Gastrocnemius medialis (tissue), 4 donors: ENCODE data around the gene SFI1. TPM values are rescaled to one million over a fixed set of nuclear protein-coding genes. Genes with fewer than 3 reads are reported as not detected.

Experiments
- ATAC-seq, 2 donors: fragments of 150-250 bp; one replicate each; pipeline ENCODE4 v1.9.1; 2016
- DNase-seq, 2 donors: peaks; one replicate each; pipeline ENCODE4 v3.0.0-alpha.2; 2019
- H3K27ac ChIP-seq, 4 donors: fragments of 200-600 bp; sonication (generic); 1 replicate in 1 of 4; 2 replicates in 3 of 4; pipeline ENCODE4 v1.5.1; 2016 to 2018; ENCODE audit warnings: mild to moderate bottlenecking in 2 of 4, moderate library complexity in 1 of 4
- H3K27me3 ChIP-seq, 3 donors: fragments of 200-600 bp; sonication (generic) in 2 of 3; 1 replicate in 1 of 3; 2 replicates in 2 of 3; pipeline versions ENCODE4 v1.5.1 to v1.6.0; 2016 to 2019; ENCODE audit warnings: mild to moderate bottlenecking in 1 of 3, moderate library complexity in 1 of 3
- H3K36me3 ChIP-seq, 2 donors: fragments of 200-600 bp; sonication (generic) in 1 of 2; one replicate each; pipeline ENCODE4 v1.5.1; 2017 to 2018
- H3K4me1 ChIP-seq, 2 donors: fragments of 200-600 bp; sonication (generic) in 1 of 2; one replicate each; pipeline ENCODE4 v1.5.1; 2016 to 2017; ENCODE audit warnings: mild to moderate bottlenecking in 2 of 2
- H3K4me3 ChIP-seq, 4 donors: fragments of 200-600 bp; sonication (generic) in 3 of 4; 1 replicate in 1 of 4; 2 replicates in 3 of 4; pipeline ENCODE4 v1.5.1; 2016 to 2019; ENCODE audit warnings: mild to moderate bottlenecking in 2 of 4
- H3K9me3 ChIP-seq, 3 donors: fragments of 200-600 bp; sonication (generic) in 2 of 3; 1 replicate in 1 of 3; 2 replicates in 2 of 3; pipeline ENCODE4 v1.5.1; 2016 to 2019
- POLR2A ChIP-seq, 2 donors: fragments of 450-650 bp; IDR thresholded peaks; one replicate each; pipeline ENCODE4 v1.6.1; 2017; ENCODE audit warnings: antibody characterized with exemption in 2 of 2, mild to moderate bottlenecking in 2 of 2, moderate library complexity in 2 of 2
- in situ Hi-C, 4 donors: fragments of 200-750 bp; cut with MboI; loops; one replicate each; pipeline versions ENCODE4 v1.15.0 to v1.8.0; 2017; ENCODE audit warnings: low sequenced_read_pairs in 4 of 4
- intact Hi-C: fragments of 100-400 bp; cut with DNase I; formaldehyde crosslinking; loops from one replicate; pipeline ENCODE4 v1.15.1; 2023; ENCODE audit warnings: low total_unique reads
- total RNA-seq, 4 donors: library from RNA; depleted of rRNA; stranded (reverse); fragments of >200 nt; gene quantifications; one replicate each; pipeline versions ENCODE4 v1.1.0 to v1.2.3, GENCODE V29; 2016
- TF ChIP-seq, protein P1 (sequence below), 5 experiments: fragments of 450-650 bp in 3 of 5; fragments of 200-600 bp in 2 of 5; sonication (generic) in 2 of 5; IDR thresholded peaks in 4 of 5; conservative IDR thresholded peaks in 1 of 5; 1 replicate in 4 of 5; 2 replicates in 1 of 5; pipeline ENCODE4 v1.5.1; 2016 to 2019; ENCODE audit warnings: antibody characterized with exemption in 5 of 5, mild to moderate bottlenecking in 3 of 5, moderate library complexity in 3 of 5

The SFI1 gene
- total RNA-seq, 4 donors from 2014 or later = 1.1 to 12.6 (median 2.7) TPM

DNA sequence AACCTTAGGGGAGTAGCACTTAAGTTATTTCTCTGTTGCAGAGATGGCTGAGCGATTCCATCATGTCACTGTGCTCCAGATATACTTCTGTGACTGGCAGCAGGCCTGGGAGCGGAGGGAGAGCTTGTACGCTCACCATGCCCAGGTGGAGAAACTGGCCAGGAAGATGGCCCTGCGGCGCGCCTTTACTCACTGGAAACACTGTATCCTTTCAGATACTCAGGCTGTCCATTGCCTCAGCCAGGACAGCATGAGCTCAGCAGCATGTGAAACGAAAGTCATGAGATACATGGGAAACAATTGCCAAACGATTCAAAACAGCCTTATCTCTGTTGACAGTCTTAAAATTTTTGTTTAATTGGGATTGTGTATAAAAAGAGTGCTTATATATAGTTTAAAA, 78.9 kb downstream of the SFI1 start:
- Histone ChIP-seq H3K27ac (no peak overlapping the region), H3K9me3 (no peaks in the 10 kb centered on the region), H3K27me3 (no peaks in the 10 kb centered on the region), H3K4me1 (no peaks in the 10 kb centered on the region), H3K36me3 (no peaks in the 10 kb centered on the region), H3K4me3 (no peak overlapping the region)
- ATAC-seq = no peak
- in situ Hi-C loops (no loop called here), intact Hi-C loops (no loop called here)
- TF ChIP-seq POLR2A (IDR thresholded peaks at IDR 0.05) = no peak
- TF ChIP-seq, protein P1, sequence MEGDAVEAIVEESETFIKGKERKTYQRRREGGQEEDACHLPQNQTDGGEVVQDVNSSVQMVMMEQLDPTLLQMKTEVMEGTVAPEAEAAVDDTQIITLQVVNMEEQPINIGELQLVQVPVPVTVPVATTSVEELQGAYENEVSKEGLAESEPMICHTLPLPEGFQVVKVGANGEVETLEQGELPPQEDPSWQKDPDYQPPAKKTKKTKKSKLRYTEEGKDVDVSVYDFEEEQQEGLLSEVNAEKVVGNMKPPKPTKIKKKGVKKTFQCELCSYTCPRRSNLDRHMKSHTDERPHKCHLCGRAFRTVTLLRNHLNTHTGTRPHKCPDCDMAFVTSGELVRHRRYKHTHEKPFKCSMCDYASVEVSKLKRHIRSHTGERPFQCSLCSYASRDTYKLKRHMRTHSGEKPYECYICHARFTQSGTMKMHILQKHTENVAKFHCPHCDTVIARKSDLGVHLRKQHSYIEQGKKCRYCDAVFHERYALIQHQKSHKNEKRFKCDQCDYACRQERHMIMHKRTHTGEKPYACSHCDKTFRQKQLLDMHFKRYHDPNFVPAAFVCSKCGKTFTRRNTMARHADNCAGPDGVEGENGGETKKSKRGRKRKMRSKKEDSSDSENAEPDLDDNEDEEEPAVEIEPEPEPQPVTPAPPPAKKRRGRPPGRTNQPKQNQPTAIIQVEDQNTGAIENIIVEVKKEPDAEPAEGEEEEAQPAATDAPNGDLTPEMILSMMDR (IDR thresholded peaks at IDR 0.05 in 4 of 5, conservative IDR thresholded peaks at IDR 0.05 in 1 of 5) = no peak
- no peak for DNase-seq

DNA sequence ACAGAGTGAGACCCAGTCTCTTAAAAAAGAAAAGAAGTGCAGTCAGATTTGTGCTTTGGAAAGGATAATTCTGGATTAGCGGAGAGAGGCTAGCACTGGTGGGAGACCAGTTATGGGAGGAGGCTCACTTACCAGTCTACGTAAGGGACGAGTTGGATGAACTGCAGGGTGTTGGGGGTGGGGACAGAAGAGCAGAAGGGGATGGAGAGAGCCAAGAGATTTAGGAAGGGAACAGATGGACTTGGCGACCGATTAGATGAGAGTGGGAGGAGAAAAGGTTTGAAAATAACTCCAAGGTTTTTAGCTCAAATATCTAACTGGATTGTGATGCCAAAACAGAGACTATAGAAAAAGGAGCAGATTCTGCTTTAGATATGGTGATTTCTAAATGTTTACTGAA, 81.4 kb downstream of the SFI1 start:
- no peak for TF ChIP-seq POLR2A (IDR thresholded peaks at IDR 0.05)
- TF ChIP-seq, protein P1 (IDR thresholded peaks at IDR 0.05 in 4 of 5, conservative IDR thresholded peaks at IDR 0.05 in 1 of 5) = no peak
- DNase-seq = no peak
- ATAC-seq = no peak
- Histone ChIP-seq H3K27me3 (no peaks in the 10 kb centered on the region), H3K9me3 (no peaks in the 10 kb centered on the region), H3K36me3 (no peaks in the 10 kb centered on the region), H3K4me3 (no peak overlapping the region), H3K4me1 (no peaks in the 10 kb centered on the region), H3K27ac (no peak overlapping the region)
- intact Hi-C loops (no loop called here), in situ Hi-C loops (no loop called here)

DNA sequence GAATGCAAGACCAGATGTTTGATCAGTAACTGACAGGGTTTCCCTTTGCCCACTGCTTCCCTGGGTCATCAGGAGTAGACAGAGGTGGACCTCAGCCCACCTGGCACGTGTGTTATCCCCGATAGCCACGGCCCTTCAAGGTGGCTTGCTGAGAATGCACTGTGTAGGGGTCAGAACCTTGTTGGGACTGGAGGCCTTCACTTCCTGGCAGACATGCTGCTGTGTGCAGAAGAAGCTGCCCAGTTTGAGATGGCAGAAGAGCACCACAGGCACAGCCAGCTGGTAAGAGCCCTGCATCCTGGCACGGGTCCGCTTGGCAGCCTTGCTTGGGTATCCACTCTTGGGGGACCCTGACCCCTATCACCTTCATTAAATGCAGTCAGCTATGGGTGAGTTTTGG, 81.8 kb downstream of the SFI1 start:
- intact Hi-C loops = no loop called here

DNA sequence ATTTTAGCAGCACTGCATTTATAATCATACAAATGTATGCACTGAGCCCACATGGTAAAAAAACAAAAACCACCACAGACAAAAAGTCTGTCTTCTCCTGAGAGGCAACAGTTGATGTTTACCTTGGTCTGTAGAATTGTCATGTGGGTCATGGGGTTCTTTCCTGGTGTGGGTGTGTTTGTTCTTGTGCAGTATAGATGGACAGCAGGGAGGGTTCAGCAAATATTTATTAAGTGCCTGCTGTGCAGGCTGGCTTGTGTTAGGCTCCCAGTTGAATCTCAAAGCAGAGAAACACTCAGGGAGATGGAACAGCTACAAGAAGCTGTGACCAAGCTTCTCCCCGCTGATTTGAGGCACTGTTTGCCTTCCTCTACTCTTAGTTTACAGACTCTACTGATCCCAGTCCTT, 83.5 kb downstream of the SFI1 start:
- no peak for TF ChIP-seq POLR2A (IDR thresholded peaks at IDR 0.05)
- TF ChIP-seq, protein P1 (IDR thresholded peaks at IDR 0.05 in 4 of 5, conservative IDR thresholded peaks at IDR 0.05 in 1 of 5) = no peak
- intact Hi-C loops (no loop called here), in situ Hi-C loops (no loop called here)
- H3K9me3 ChIP-seq = no peaks in the 10 kb centered on the region
- H3K36me3 ChIP-seq = no peaks in the 10 kb centered on the region
- no peak overlapping the region for H3K4me3 ChIP-seq
- H3K27ac ChIP-seq = no peak overlapping the region
- no peaks in the 10 kb centered on the region for H3K27me3 ChIP-seq
- no peaks in the 10 kb centered on the region for H3K4me1 ChIP-seq
- DNase-seq (no peak), ATAC-seq (no peak)

More for the DNA sequence above, 81.8 kb downstream of the SFI1 start:
- no peaks in the 10 kb centered on the region for H3K9me3 ChIP-seq
- TF ChIP-seq, protein P1 (IDR thresholded peaks at IDR 0.05 in 4 of 5, conservative IDR thresholded peaks at IDR 0.05 in 1 of 5) = no peak
- TF ChIP-seq POLR2A (IDR thresholded peaks at IDR 0.05) = no peak
- no peak for DNase-seq
- no peak for ATAC-seq
- H3K4me1 ChIP-seq = no peaks in the 10 kb centered on the region
- H3K27ac ChIP-seq = no peak overlapping the region
- no peaks in the 10 kb centered on the region for H3K36me3 ChIP-seq
- no peak overlapping the region for H3K4me3 ChIP-seq
- no peaks in the 10 kb centered on the region for H3K27me3 ChIP-seq
- in situ Hi-C loops = no loop called here

DNA sequence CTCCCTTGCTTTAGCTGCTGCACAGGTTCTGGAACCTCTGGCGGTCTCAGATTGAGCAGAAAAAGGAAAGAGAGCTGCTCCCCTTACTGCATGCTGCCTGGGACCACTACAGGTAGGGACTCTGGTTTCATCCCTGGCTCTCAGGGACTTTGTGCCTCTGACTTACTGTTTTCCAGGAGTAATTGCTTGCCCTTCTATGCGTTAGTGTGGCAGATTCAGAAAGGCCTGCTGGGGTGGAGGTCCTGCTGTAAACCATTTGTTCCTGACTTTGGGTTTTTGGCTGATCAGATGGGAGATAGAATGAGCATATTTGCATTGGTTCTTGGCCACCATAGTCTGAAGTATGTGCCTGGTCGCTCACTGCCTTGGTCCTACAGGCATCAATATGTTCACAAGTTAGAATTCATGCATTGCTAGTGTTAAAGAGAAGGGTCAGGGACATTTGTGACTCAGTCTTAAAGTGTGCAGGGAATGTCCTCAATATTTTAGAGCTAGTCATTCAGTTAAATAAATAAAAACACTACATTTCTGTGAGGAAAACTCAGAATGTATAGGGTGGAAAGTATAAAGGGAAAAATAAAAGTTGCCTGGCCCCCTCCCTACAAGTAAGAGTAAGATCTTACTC, 87.6 kb downstream of the SFI1 start:
- Histone ChIP-seq H3K4me1 (no peaks in the 10 kb centered on the region), H3K4me3 (no peak overlapping the region), H3K9me3 (no peaks in the 10 kb centered on the region), H3K27me3 (no peaks in the 10 kb centered on the region), H3K36me3 (peaks cover 0 to 7% of the 10 kb centered on the region in 2 donors), H3K27ac (no peak overlapping the region)
- TF ChIP-seq POLR2A (IDR thresholded peaks at IDR 0.05) = no peak
- TF ChIP-seq, protein P1 (IDR thresholded peaks at IDR 0.05 in 4 of 5, conservative IDR thresholded peaks at IDR 0.05 in 1 of 5) = no peak
- no peak for ATAC-seq
- no peak for DNase-seq
- intact Hi-C loops (no loop called here), in situ Hi-C loops (no loop called here)
